Measurements from ENCODE around the gene ASPA.

DNA sequence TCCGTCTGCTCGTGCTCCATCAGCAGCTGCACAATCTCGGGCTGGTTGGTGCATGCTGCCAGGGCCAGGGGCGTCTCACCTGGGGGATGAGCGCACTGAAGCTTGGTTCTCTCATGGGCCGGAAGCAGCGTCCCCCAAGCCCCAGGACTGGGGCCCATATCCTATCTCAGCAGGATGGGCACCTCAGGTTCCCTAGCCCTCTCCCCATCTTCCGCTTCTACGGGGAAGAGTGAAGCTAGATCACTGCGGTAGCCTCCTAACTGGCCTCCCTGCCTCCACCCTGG is 57.0 kb downstream of the ASPA start:
- TF ChIP-seq, protein P1, sequence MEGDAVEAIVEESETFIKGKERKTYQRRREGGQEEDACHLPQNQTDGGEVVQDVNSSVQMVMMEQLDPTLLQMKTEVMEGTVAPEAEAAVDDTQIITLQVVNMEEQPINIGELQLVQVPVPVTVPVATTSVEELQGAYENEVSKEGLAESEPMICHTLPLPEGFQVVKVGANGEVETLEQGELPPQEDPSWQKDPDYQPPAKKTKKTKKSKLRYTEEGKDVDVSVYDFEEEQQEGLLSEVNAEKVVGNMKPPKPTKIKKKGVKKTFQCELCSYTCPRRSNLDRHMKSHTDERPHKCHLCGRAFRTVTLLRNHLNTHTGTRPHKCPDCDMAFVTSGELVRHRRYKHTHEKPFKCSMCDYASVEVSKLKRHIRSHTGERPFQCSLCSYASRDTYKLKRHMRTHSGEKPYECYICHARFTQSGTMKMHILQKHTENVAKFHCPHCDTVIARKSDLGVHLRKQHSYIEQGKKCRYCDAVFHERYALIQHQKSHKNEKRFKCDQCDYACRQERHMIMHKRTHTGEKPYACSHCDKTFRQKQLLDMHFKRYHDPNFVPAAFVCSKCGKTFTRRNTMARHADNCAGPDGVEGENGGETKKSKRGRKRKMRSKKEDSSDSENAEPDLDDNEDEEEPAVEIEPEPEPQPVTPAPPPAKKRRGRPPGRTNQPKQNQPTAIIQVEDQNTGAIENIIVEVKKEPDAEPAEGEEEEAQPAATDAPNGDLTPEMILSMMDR (conservative IDR thresholded peaks at IDR 0.05; ENCODE audit: low read length), result no peak
- TF ChIP-seq EZH2phosphoT487 (IDR thresholded peaks at IDR 0.05; ENCODE audit: borderline replicate concordance, low read depth, low read length), result no peak
